Ishikawa (cell line): Measurements from ENCODE around the gene SPIC.

Source experiments
- CREB1 ChIP-seq: IDR thresholded peaks from 2 replicates; pipeline ENCODE4 v1.6.1; 2012; ENCODE audit warnings: low read depth
- EP300 ChIP-seq: IDR thresholded peaks from 2 replicates; pipeline ENCODE4 v1.6.1; 2012; ENCODE audit warnings: borderline replicate concordance
- MAX ChIP-seq: IDR thresholded peaks from 2 replicates; pipeline ENCODE4 v1.6.1; 2012
- NFIC ChIP-seq: IDR thresholded peaks from 2 replicates; pipeline ENCODE4 v1.6.1; 2012
- RAD21 ChIP-seq: IDR thresholded peaks from 2 replicates; pipeline ENCODE4 v1.6.1; 2012; ENCODE audit warnings: low read depth
- YY1 ChIP-seq: IDR thresholded peaks from 2 replicates; pipeline ENCODE4 v1.6.1; 2012; ENCODE audit warnings: low read depth
- TF ChIP-seq, protein P1 (sequence below): IDR thresholded peaks from 2 replicates; pipeline ENCODE4 v1.6.1; 2012; ENCODE audit warnings: low read depth, mild to moderate bottlenecking

GRCh38 chr12:101498252-101498651 lies 23.1 kb downstream of the SPIC start:
- no peak for TF ChIP-seq EP300
- no peak for TF ChIP-seq MAX
- TF ChIP-seq, protein P1, sequence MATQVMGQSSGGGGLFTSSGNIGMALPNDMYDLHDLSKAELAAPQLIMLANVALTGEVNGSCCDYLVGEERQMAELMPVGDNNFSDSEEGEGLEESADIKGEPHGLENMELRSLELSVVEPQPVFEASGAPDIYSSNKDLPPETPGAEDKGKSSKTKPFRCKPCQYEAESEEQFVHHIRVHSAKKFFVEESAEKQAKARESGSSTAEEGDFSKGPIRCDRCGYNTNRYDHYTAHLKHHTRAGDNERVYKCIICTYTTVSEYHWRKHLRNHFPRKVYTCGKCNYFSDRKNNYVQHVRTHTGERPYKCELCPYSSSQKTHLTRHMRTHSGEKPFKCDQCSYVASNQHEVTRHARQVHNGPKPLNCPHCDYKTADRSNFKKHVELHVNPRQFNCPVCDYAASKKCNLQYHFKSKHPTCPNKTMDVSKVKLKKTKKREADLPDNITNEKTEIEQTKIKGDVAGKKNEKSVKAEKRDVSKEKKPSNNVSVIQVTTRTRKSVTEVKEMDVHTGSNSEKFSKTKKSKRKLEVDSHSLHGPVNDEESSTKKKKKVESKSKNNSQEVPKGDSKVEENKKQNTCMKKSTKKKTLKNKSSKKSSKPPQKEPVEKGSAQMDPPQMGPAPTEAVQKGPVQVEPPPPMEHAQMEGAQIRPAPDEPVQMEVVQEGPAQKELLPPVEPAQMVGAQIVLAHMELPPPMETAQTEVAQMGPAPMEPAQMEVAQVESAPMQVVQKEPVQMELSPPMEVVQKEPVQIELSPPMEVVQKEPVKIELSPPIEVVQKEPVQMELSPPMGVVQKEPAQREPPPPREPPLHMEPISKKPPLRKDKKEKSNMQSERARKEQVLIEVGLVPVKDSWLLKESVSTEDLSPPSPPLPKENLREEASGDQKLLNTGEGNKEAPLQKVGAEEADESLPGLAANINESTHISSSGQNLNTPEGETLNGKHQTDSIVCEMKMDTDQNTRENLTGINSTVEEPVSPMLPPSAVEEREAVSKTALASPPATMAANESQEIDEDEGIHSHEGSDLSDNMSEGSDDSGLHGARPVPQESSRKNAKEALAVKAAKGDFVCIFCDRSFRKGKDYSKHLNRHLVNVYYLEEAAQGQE = no peak
- no peak for TF ChIP-seq CREB1
- no peak for TF ChIP-seq NFIC
- no peak for TF ChIP-seq YY1
- TF ChIP-seq RAD21 = no peak
